ENCODE measurements around the gene RIPOR2.

- TF ChIP-seq CTCF (IDR thresholded peaks at IDR 0.05), result no peak
- no peak for TF ChIP-seq ZFX (IDR thresholded peaks at IDR 0.05; ENCODE audit: borderline replicate concordance)
Observed at GRCh38 chr6:24929242-24929641, 6.5 kb downstream of the RIPOR2 start.

Data from 22Rv1 (cell line).